HCT116 (cell line): ENCODE results near the gene KAT6B. TPM values are rescaled to one million over a fixed set of nuclear protein-coding genes. Genes with fewer than 3 reads are reported as not detected.

ENCODE experiments used
- ATAC-seq: fragments of 200-7000 bp; cut with Tn5 transposase; 2 replicates; pipeline ENCODE4 v1.9.1; 2020; ENCODE audit warnings: mild to moderate bottlenecking, moderate library complexity
- BruUV-seq: library from RNA; stranded (reverse); fragments of 400-500 nt; replicated peaks from 2 replicates; lab custom pipeline; 2021; lab: Mats Ljungman, UMichigan
- CTCF ChIA-PET: fragments of 300-600 bp; sonication (Branson Sonifier 250); formaldehyde crosslinking; loops from one replicate; lab custom pipeline; 2021; ENCODE audit warnings: antibody characterized with exemption; lab: Charles Lee
- POLR2A ChIA-PET: fragments of 300-600, 350-600 bp; sonication (Branson Sonifier 250); formaldehyde crosslinking; loops from one replicate; lab custom pipeline; 2021; ENCODE audit warnings: antibody characterized with exemption; lab: Charles Lee
- RAD21 ChIA-PET, 2 experiments: fragments of 300-600 bp; sonication (Branson Sonifier 250); formaldehyde crosslinking; loops; one replicate each; lab custom pipeline; 2023; ENCODE audit warnings: low total read pairs in 2 of 2; ENCODE audit not compliant: uncharacterized antibody in 2 of 2, unreplicated experiment in 2 of 2, low non-redundant PET in 1 of 2; lab: Charles Lee
- DNase-seq: peaks from one replicate; pipeline ENCODE4 v3.0.0-alpha.2; 2010; ENCODE audit warnings: low read depth, low spot score
- H2AFZ ChIP-seq: fragments of 200-600 bp; shearing (Covaris generic), sonication (generic); 2 replicates; pipeline ENCODE4 v1.6.1; 2017; ENCODE audit warnings: low read depth, mixed run types, mixed read lengths, antibody characterized with exemption, low read length; ENCODE audit not compliant: poor library complexity, severe bottlenecking
- H3K27ac ChIP-seq: 2 replicates; pipeline ENCODE4 v1.5.1; 2012; ENCODE audit warnings: low read depth, low read length
- H3K27me3 ChIP-seq: fragments of 200-600 bp; sonication (generic); 2 replicates; pipeline ENCODE4 v1.6.1; 2016; ENCODE audit warnings: mixed run types, low read length, mixed read lengths; ENCODE audit not compliant: insufficient read depth
- H3K36me3 ChIP-seq, 2 experiments: fragments of 200-500 bp in 1 of 2; fragments of 200-600 bp in 1 of 2; sonication (Bioruptor generic) in 1 of 2; sonication (generic) in 1 of 2; 2 replicates each; pipeline versions ENCODE4 v1.5.1 to v1.6.1; 2014 to 2016; ENCODE audit warnings: low read length in 2 of 2, inconsistent platforms in 1 of 2, mixed read lengths in 1 of 2, mixed run types in 1 of 2; ENCODE audit not compliant: insufficient read depth in 2 of 2, control insufficient read depth in 1 of 2
- H3K4me1 ChIP-seq, 2 experiments: fragments of 200-600 bp in 1 of 2; sonication (generic) in 1 of 2; 2 replicates each; pipeline versions ENCODE4 v1.5.1 to v1.6.1; 2012 to 2017; ENCODE audit warnings: low read length in 2 of 2, inconsistent platforms in 1 of 2, mild to moderate bottlenecking in 1 of 2, mixed read lengths in 1 of 2, mixed run types in 1 of 2, moderate library complexity in 1 of 2; ENCODE audit not compliant: insufficient read depth in 2 of 2, control insufficient read depth in 1 of 2
- H3K4me2 ChIP-seq: fragments of 200-600 bp; sonication (generic); 2 replicates; pipeline ENCODE4 v1.6.1; 2017; ENCODE audit warnings: mixed run types, low read length, mixed read lengths
- H3K4me3 ChIP-seq, 2 experiments: fragments of 200-600 bp in 1 of 2; sonication (generic) in 1 of 2; replicated peaks in 1 of 2; 2 replicates each; pipeline ENCODE4 v1.5.1; 2011 to 2016; ENCODE audit warnings: low read length in 2 of 2, control low read depth in 1 of 2, low read depth in 1 of 2, mild to moderate bottlenecking in 1 of 2, mixed read lengths in 1 of 2, mixed run types in 1 of 2
- H3K79me2 ChIP-seq: fragments of 200-600 bp; sonication (generic); 2 replicates; pipeline ENCODE4 v1.6.1; 2017; ENCODE audit warnings: mild to moderate bottlenecking, mixed run types, low read length, moderate library complexity, mixed read lengths; ENCODE audit not compliant: insufficient read depth
- H3K9ac ChIP-seq: fragments of 200-600 bp; sonication (generic); 2 replicates; pipeline ENCODE4 v1.6.1; 2016; ENCODE audit warnings: low read length, mixed read lengths
- H3K9me2 ChIP-seq: fragments of 200-600 bp; sonication (generic), shearing (Covaris generic); 2 replicates; pipeline ENCODE4 v1.6.1; 2017; ENCODE audit warnings: mixed run types, mild to moderate bottlenecking, moderate library complexity; ENCODE audit not compliant: insufficient read depth
- H3K9me3 ChIP-seq, 2 experiments: fragments of 200-500 bp in 1 of 2; fragments of 200-600 bp in 1 of 2; sonication (Bioruptor generic) in 1 of 2; sonication (generic) in 1 of 2; 2 replicates each; pipeline ENCODE4 v1.6.1; 2014 to 2017; ENCODE audit warnings: low read length in 2 of 2, mixed read lengths in 2 of 2, inconsistent platforms in 1 of 2, low read depth in 1 of 2, mild to moderate bottlenecking in 1 of 2, mixed run types in 1 of 2, moderate library complexity in 1 of 2; ENCODE audit not compliant: control insufficient read depth in 1 of 2, insufficient read depth in 1 of 2
- H4K20me1 ChIP-seq: fragments of 200-600 bp; sonication (generic), shearing (Covaris generic); 2 replicates; pipeline ENCODE4 v1.6.1; 2017; ENCODE audit warnings: mixed run types, mild to moderate bottlenecking, moderate library complexity; ENCODE audit not compliant: insufficient read depth
- EZH2 ChIP-seq: fragments of 200-600 bp; sonication (generic); IDR thresholded peaks from 2 replicates; pipeline ENCODE4 v1.6.1; 2017; ENCODE audit warnings: antibody characterized with exemption, mixed run types
- POLR2AphosphoS5 ChIP-seq: IDR thresholded peaks from 2 replicates; pipeline ENCODE4 v1.6.1; 2011; ENCODE audit warnings: mild to moderate bottlenecking, low read depth, low read length, moderate library complexity
- SIN3A ChIP-seq: IDR thresholded peaks from 2 replicates; pipeline ENCODE4 v1.6.1; 2012; ENCODE audit warnings: low read depth
- TCF7L2 ChIP-seq: IDR thresholded peaks from 2 replicates; pipeline ENCODE4 v1.7.0; 2011; ENCODE audit warnings: borderline replicate concordance, inconsistent platforms; ENCODE audit not compliant: insufficient read depth, insufficient read length; ENCODE audit errors: extremely low read depth
- YY1 ChIP-seq: IDR thresholded peaks from 2 replicates; pipeline ENCODE4 v1.6.1; 2011; ENCODE audit warnings: low read length, low read depth, moderate library complexity, mild to moderate bottlenecking; ENCODE audit not compliant: insufficient replicate concordance; ENCODE audit errors: extremely low read depth
- ZFX ChIP-seq: fragments of 450-650 bp; IDR thresholded peaks from 2 replicates; pipeline ENCODE4 v1.6.1; 2017
- intact Hi-C: fragments of 100-400 bp; cut with micrococcal nuclease; formaldehyde crosslinking; loops from 2 replicates; pipeline ENCODE4 v1.10.0; 2022
- total RNA-seq: library from RNA; stranded (reverse); gene quantifications from one replicate; pipeline ENCODE4 v1.2.1, GENCODE V29; 2021; ENCODE audit not compliant: unreplicated experiment
- TF ChIP-seq, protein P1 (sequence below): IDR thresholded peaks from 2 replicates; pipeline ENCODE4 v1.6.1; 2012; ENCODE audit warnings: low read depth

The KAT6B gene
- total RNA-seq, 1 experiment from 2014 or later: 17.8 TPM

DNA sequence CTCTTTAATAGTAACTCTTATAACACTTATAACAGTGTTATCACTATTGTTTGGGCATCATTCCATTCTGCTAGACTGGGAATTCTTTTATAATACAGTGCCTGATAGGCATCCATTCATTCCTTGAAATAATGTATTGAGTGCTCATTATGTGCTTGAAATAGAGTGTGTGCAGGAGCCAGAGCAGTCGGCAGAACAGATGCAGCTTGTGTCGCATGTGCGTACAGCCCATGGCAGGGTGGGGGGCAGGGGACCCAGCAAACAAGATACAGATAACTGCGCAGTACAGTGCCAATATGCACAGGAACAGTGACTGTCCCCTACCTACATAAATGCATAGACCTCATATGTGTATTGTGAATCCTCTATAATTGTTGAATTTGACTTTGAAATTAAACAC is 99.3 kb downstream of the KAT6B start:
- Histone ChIP-seq H3K9ac (no peak overlapping the region), H3K4me3 (no peak overlapping the region), H3K27me3 (no peaks in the 10 kb centered on the region), H3K4me1 (peaks cover 47 to 56% of the 10 kb centered on the region in 2 experiments), H3K27ac (no peak overlapping the region), H3K79me2 (no peaks in the 10 kb centered on the region; the same call in 1 of the 2 replicates), H3K9me2 (no peaks in the 10 kb centered on the region), H4K20me1 (no peaks in the 10 kb centered on the region), H2AFZ (no peak overlapping the region), H3K4me2 (no peak overlapping the region), H3K9me3 (no peaks in the 10 kb centered on the region), H3K36me3 (no peaks in the 10 kb centered on the region)
- RAD21 ChIA-PET: no interaction called here
- intact Hi-C loops: no loop called here
- BruUV-seq: no TSS peak
- CTCF ChIA-PET: no interaction called here
- DNase-seq (no peak), ATAC-seq (no peak)
- POLR2A ChIA-PET: no interaction called here
- TF ChIP-seq, protein P1, sequence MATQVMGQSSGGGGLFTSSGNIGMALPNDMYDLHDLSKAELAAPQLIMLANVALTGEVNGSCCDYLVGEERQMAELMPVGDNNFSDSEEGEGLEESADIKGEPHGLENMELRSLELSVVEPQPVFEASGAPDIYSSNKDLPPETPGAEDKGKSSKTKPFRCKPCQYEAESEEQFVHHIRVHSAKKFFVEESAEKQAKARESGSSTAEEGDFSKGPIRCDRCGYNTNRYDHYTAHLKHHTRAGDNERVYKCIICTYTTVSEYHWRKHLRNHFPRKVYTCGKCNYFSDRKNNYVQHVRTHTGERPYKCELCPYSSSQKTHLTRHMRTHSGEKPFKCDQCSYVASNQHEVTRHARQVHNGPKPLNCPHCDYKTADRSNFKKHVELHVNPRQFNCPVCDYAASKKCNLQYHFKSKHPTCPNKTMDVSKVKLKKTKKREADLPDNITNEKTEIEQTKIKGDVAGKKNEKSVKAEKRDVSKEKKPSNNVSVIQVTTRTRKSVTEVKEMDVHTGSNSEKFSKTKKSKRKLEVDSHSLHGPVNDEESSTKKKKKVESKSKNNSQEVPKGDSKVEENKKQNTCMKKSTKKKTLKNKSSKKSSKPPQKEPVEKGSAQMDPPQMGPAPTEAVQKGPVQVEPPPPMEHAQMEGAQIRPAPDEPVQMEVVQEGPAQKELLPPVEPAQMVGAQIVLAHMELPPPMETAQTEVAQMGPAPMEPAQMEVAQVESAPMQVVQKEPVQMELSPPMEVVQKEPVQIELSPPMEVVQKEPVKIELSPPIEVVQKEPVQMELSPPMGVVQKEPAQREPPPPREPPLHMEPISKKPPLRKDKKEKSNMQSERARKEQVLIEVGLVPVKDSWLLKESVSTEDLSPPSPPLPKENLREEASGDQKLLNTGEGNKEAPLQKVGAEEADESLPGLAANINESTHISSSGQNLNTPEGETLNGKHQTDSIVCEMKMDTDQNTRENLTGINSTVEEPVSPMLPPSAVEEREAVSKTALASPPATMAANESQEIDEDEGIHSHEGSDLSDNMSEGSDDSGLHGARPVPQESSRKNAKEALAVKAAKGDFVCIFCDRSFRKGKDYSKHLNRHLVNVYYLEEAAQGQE: no peak
- no peak for TF ChIP-seq TCF7L2
- TF ChIP-seq YY1: no peak
- TF ChIP-seq SIN3A: no peak
- no peak for TF ChIP-seq ZFX
- no peak for TF ChIP-seq POLR2AphosphoS5
- TF ChIP-seq EZH2: no peak
